ENCODE measurements around the gene KIF22. TPM values are rescaled to one million over a fixed set of nuclear protein-coding genes. Genes with fewer than 3 reads are reported as not detected.

KIF22 gene
- total RNA-seq, 4 donors from 2014 or later, result 5.9 to 70.4 (median 15.8) TPM

DNA sequence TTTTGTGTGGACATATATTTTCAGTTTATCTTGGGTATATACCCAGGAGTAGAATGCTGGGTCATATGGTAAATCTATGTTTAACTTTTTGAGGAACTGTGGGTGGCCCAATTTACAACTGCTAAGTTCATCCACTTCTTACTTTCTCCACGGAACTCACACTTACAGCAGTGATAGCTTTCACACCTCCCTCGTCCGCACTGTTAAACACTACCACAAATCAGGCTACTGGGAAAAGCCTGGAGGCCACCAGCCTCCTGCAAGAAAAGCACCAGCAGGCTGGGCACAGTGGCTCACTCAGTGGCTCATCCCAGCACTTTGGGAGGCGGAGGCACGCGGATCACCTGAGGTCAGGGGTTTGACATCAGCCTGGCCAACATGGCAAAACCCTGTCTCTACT, 27.2 kb upstream of the KIF22 start:
- no peak overlapping the region for H3K27ac ChIP-seq
- no peaks in the 10 kb centered on the region for H3K36me3 ChIP-seq
- intact Hi-C loops (cut with DNase I; ENCODE audit: low total_unique reads), result no loop called here

DNA sequence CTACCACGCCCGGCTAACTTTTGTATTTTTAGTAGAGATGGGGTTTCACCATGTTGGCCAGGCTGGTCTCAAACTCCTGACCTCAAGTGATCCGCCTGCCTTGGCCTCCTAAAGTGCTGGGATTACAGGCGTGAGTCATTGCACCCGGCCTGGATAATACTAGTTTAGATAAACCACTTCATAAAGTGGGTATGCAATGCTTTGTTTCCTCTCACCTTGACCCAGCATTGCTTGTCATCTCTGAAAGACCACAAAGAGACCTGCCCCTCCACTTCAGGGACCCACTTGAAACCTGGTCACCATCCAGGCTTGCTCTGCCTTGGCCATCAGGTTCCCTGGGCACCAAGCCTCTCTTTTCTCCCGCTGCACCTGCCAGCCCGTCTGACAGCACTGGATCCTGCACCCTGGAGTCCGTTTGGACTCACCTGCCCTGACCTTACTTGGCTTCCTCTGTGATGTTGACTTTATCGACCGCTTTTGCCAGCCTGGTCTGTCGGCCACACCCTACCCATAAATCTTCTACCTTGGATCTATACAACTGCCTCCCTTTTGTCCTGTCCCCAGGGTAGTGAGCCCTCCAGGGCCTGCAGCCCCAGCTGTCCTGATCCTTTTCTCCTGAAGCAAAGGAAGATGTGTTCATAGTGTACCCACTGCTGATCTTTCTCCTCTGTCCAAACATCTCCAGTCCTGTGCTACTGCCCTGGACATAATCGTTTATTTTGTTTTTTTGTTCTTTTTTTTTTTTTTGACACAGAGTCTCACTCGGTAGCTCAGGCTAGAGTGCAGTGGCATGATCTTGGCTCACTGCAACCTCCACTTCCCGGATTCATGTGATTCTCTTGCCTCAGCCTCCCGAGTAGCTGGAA, 25.2 kb upstream of the KIF22 start:
- TF ChIP-seq POLR2A (IDR thresholded peaks at IDR 0.05), result no peak
- no peak for TF ChIP-seq CTCF (IDR thresholded peaks at IDR 0.05)
- Histone ChIP-seq H3K36me3 (no peaks in the 10 kb centered on the region), H3K27me3 (no peaks in the 10 kb centered on the region), H3K4me3 (no peak overlapping the region), H3K27ac (no peak overlapping the region), H3K9me3 (no peaks in the 10 kb centered on the region), H3K4me1 (no peaks in the 10 kb centered on the region)
- intact Hi-C loops (cut with DNase I; ENCODE audit: low total_unique reads), result no loop called here
- no peak for DNase-seq

More for the DNA sequence above, 27.2 kb upstream of the KIF22 start:
- H3K4me1 ChIP-seq, result no peaks in the 10 kb centered on the region
- TF ChIP-seq CTCF (IDR thresholded peaks at IDR 0.05), result no peak
- TF ChIP-seq POLR2A (IDR thresholded peaks at IDR 0.05), result no peak
- no peaks in the 10 kb centered on the region for H3K9me3 ChIP-seq
- no peaks in the 10 kb centered on the region for H3K27me3 ChIP-seq
- DNase-seq, result no peak
- H3K4me3 ChIP-seq, result no peak overlapping the region

DNA sequence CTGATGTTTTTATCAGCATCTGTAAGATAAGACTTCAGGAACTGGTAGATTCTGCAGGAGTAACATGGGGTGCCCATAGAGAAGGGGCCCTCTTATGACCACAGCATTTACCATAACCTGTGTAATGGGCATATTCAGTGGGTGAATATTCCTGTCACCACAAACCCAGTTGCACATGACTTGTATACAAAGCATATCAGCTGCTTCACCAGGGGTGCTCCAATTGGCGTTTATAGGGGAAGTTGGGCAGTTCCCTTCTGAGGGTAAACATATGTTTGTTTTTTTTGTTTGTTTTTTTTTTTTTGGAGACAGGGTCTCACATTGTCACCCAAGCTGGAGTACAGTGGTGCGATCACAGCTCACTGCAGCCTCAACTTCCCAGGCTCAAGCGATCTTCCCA, 24.0 kb upstream of the KIF22 start:
- no peak overlapping the region for H3K27ac ChIP-seq
- no peaks in the 10 kb centered on the region for H3K4me1 ChIP-seq
- H3K36me3 ChIP-seq, result no peaks in the 10 kb centered on the region
- H3K4me3 ChIP-seq, result no peak overlapping the region
- DNase-seq, result no peak
- H3K27me3 ChIP-seq, result no peaks in the 10 kb centered on the region
- H3K9me3 ChIP-seq, result no peaks in the 10 kb centered on the region
- intact Hi-C loops (cut with DNase I; ENCODE audit: low total_unique reads), result no loop called here
- TF ChIP-seq POLR2A (IDR thresholded peaks at IDR 0.05) (no peak), CTCF (IDR thresholded peaks at IDR 0.05) (no peak)

DNA sequence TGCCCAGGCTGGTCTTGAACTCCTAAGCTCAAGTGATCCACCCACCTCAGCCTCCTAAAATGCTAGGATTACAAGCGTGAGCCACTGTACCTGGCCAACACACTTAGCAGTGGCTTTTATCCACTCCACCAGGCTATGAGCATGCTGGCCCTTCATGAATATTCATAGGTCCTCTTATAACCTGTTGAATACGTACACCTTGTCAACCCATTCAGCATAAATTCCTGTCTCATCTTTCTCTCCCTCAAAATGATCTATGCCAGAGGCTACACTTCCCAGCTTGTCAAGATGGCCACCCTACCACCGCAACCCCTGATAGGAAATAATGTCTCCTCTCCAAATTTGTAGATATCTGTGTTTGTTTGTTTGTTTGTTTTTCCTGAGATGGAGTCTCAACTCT, 23.5 kb upstream of the KIF22 start:
- no peak for TF ChIP-seq POLR2A (IDR thresholded peaks at IDR 0.05)
- no peak for TF ChIP-seq CTCF (IDR thresholded peaks at IDR 0.05)
- intact Hi-C loops (cut with DNase I; ENCODE audit: low total_unique reads), result no loop called here
- Histone ChIP-seq H3K27me3 (no peaks in the 10 kb centered on the region), H3K27ac (no peak overlapping the region), H3K36me3 (no peaks in the 10 kb centered on the region), H3K4me3 (no peak overlapping the region), H3K9me3 (no peaks in the 10 kb centered on the region), H3K4me1 (no peaks in the 10 kb centered on the region)
- DNase-seq, result no peak

DNA sequence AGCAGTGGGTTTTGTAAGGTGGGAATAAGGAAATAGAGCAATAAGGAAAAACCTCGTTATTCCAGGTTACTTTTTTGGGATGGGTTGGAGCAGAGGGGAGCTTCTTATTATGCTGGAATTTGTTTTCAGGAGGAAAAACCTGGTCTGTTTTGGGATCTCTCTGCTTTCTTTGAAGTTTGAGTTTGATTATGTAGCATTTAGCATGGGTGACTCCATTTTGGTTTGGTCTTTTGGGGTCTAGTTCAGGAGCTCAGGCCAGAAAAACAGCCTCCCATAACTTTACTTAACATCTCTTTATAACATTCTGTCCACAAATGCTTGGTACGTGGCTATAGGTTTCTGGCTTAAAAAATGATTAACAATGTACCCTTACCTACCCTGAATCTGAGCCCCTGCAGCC, 21.0 kb upstream of the KIF22 start:
- H3K36me3 ChIP-seq, result no peaks in the 10 kb centered on the region
- H3K4me3 ChIP-seq, result no peak overlapping the region
- H3K27ac ChIP-seq, result no peak overlapping the region
- intact Hi-C loops (cut with DNase I; ENCODE audit: low total_unique reads), result no loop called here
- no peaks in the 10 kb centered on the region for H3K9me3 ChIP-seq
- H3K4me1 ChIP-seq, result no peaks in the 10 kb centered on the region
- no peaks in the 10 kb centered on the region for H3K27me3 ChIP-seq
- TF ChIP-seq CTCF (IDR thresholded peaks at IDR 0.05) (no peak), POLR2A (IDR thresholded peaks at IDR 0.05) (no peak)
- no peak for DNase-seq

All from uterus (tissue), 4 donors.